ENCODE results near the gene ABCG8. TPM values are rescaled to one million over a fixed set of nuclear protein-coding genes. Genes with fewer than 3 reads are reported as not detected.

ABCG8 gene
- polyA plus RNA-seq, 1 donor (not counting 4 experiments of a cell fraction or from before 2014, with no cell fraction given), result not detected

GRCh38 chr2:43848214-43848613, 9.4 kb downstream of the ABCG8 start:
- DNase-seq (ENCODE audit: low read depth, low spot score) (no peak), FAIRE-seq (no peak)
- no peaks in the 10 kb centered on the region for H3K79me2 ChIP-seq (ENCODE audit: control insufficient read depth, insufficient read depth, low read length)
- no peak overlapping the region for H2AFZ ChIP-seq (ENCODE audit: control insufficient read depth, low read length)
- H3K9me3 ChIP-seq (ENCODE audit: control insufficient read depth, low read depth, low read length), result no peaks in the 10 kb centered on the region
- H3K27ac ChIP-seq (ENCODE audit: control insufficient read depth, insufficient read depth, low read length), result no peak overlapping the region
- H4K20me1 ChIP-seq (ENCODE audit: control insufficient read depth, extremely low read depth, insufficient read depth, low read length), result no peaks in the 10 kb centered on the region
- no peaks in the 10 kb centered on the region for H3K9me1 ChIP-seq (ENCODE audit: control insufficient read depth, extremely low read depth, insufficient read depth, low read length)
- H3K27me3 ChIP-seq (ENCODE audit: control insufficient read depth, extremely low read depth, insufficient read depth, low read length), result peaks cover 16% of the 10 kb centered on the region
- TF ChIP-seq CTCF (optimal IDR thresholded peaks at IDR 0.05 in 1 of 3, IDR thresholded peaks at IDR 0.05 in 1 of 3, conservative IDR thresholded peaks at IDR 0.05 in 1 of 3; ENCODE audit: extremely low read depth in 1 of 3, insufficient read depth in 2 of 3, low read length in 3 of 3) (no peak), EZH2 (IDR thresholded peaks at IDR 0.05; ENCODE audit: low read length) (no peak)
- dilution Hi-C loops (cut with MboI; ENCODE audit: extremely low pct_ligation_motif_present, low sequenced_read_pairs), result no loop called here
- no peak overlapping the region for H3K4me2 ChIP-seq (ENCODE audit: control insufficient read depth, extremely low read depth, insufficient read depth, low read depth, low read length)
- no peak overlapping the region for H3K4me3 ChIP-seq (ENCODE audit: control insufficient read depth in 2 of 3, extremely low read depth in 1 of 3, insufficient read depth in 2 of 3, low read depth in 1 of 3, low read length in 3 of 3)
- no peaks in the 10 kb centered on the region for H3K4me1 ChIP-seq (ENCODE audit: control insufficient read depth, extremely low read depth, insufficient read depth, low read length)
- H3K9ac ChIP-seq (ENCODE audit: control insufficient read depth, extremely low read depth, insufficient read depth, low read length), result no peak overlapping the region
- H3K36me3 ChIP-seq (ENCODE audit: control insufficient read depth in 2 of 2, extremely low read depth in 1 of 2, insufficient read depth in 2 of 2, low read length in 2 of 2), result no peaks in the 10 kb centered on the region

GRCh38 chr2:43851011-43851980, 12.5 kb downstream of the ABCG8 start:
- DNase-seq (ENCODE audit: low read depth, low spot score) (no peak), FAIRE-seq (no peak)
- no peak for TF ChIP-seq CTCF (optimal IDR thresholded peaks at IDR 0.05 in 1 of 3, IDR thresholded peaks at IDR 0.05 in 1 of 3, conservative IDR thresholded peaks at IDR 0.05 in 1 of 3; ENCODE audit: extremely low read depth in 1 of 3, insufficient read depth in 2 of 3, low read length in 3 of 3)
- no peak for TF ChIP-seq EZH2 (IDR thresholded peaks at IDR 0.05; ENCODE audit: low read length)
- Histone ChIP-seq H3K9ac (ENCODE audit: control insufficient read depth, extremely low read depth, insufficient read depth, low read length) (no peak overlapping the region), H2AFZ (ENCODE audit: control insufficient read depth, low read length) (no peak overlapping the region), H3K9me3 (ENCODE audit: control insufficient read depth, low read depth, low read length) (no peaks in the 10 kb centered on the region), H3K4me3 (ENCODE audit: control insufficient read depth in 2 of 3, extremely low read depth in 1 of 3, insufficient read depth in 2 of 3, low read depth in 1 of 3, low read length in 3 of 3) (no peak overlapping the region), H3K27me3 (ENCODE audit: control insufficient read depth, extremely low read depth, insufficient read depth, low read length) (peaks cover 17% of the 10 kb centered on the region), H3K27ac (ENCODE audit: control insufficient read depth, insufficient read depth, low read length) (no peak overlapping the region), H4K20me1 (ENCODE audit: control insufficient read depth, extremely low read depth, insufficient read depth, low read length) (no peaks in the 10 kb centered on the region), H3K9me1 (ENCODE audit: control insufficient read depth, extremely low read depth, insufficient read depth, low read length) (no peaks in the 10 kb centered on the region), H3K36me3 (ENCODE audit: control insufficient read depth in 2 of 2, extremely low read depth in 1 of 2, insufficient read depth in 2 of 2, low read length in 2 of 2) (no peaks in the 10 kb centered on the region), H3K4me2 (ENCODE audit: control insufficient read depth, extremely low read depth, insufficient read depth, low read depth, low read length) (no peak overlapping the region), H3K4me1 (ENCODE audit: control insufficient read depth, extremely low read depth, insufficient read depth, low read length) (no peaks in the 10 kb centered on the region), H3K79me2 (ENCODE audit: control insufficient read depth, insufficient read depth, low read length) (no peaks in the 10 kb centered on the region)
- dilution Hi-C loops (cut with MboI; ENCODE audit: extremely low pct_ligation_motif_present, low sequenced_read_pairs), result no loop called here
